Osteocyte (in vitro differentiated cells): Measurements from ENCODE around the gene POU3F3. TPM values are rescaled to one million over a fixed set of nuclear protein-coding genes. Genes with fewer than 3 reads are reported as not detected.

ENCODE experiments used
- DNase-seq: peaks from one replicate; pipeline ENCODE4 v3.0.0; 2021; ENCODE audit warnings: mixed read lengths; ENCODE audit not compliant: unreplicated experiment; ENCODE audit errors: extremely low spot score
- H3K27ac Mint-ChIP-seq: one replicate; pipeline ENCODE4 v1.8.0; 2021; ENCODE audit warnings: mild to moderate bottlenecking, mixed read lengths; ENCODE audit not compliant: unreplicated experiment
- H3K27me3 Mint-ChIP-seq: one replicate; pipeline ENCODE4 v1.8.0; 2021; ENCODE audit warnings: mixed read lengths; ENCODE audit not compliant: unreplicated experiment
- H3K36me3 Mint-ChIP-seq: one replicate; pipeline ENCODE4 v1.8.0; 2021; ENCODE audit warnings: mixed read lengths; ENCODE audit not compliant: unreplicated experiment
- H3K4me1 Mint-ChIP-seq: one replicate; pipeline ENCODE4 v1.8.0; 2021; ENCODE audit warnings: mixed read lengths; ENCODE audit not compliant: unreplicated experiment
- H3K4me3 Mint-ChIP-seq: one replicate; pipeline ENCODE4 v1.8.0; 2021; ENCODE audit warnings: mild to moderate bottlenecking, moderate library complexity, mixed read lengths; ENCODE audit not compliant: unreplicated experiment
- H3K9me3 Mint-ChIP-seq: one replicate; pipeline ENCODE4 v1.8.0; 2021; ENCODE audit warnings: mixed read lengths; ENCODE audit not compliant: unreplicated experiment
- CTCF ChIP-seq: fragments of 200-600 bp; sonication (generic); IDR thresholded peaks from 2 replicates; pipeline ENCODE4 v1.5.0; 2021; ENCODE audit warnings: antibody characterized with exemption, mild to moderate bottlenecking, moderate library complexity
- total RNA-seq: library from RNA; stranded (reverse); gene quantifications from 2 replicates; pipeline ENCODE4 v1.2.1, GENCODE V29; 2021

POU3F3 gene
- total RNA-seq, 1 donor from 2014 or later, result 35.5 TPM

GRCh38 chr2:104844807-104845551 lies 8.9 kb upstream of the POU3F3 start:
- Mint-ChIP-seq H3K4me3 (peak overlapping the region; percentile 80), H3K36me3 (no peaks in the 10 kb centered on the region), H3K27me3 (peaks cover 20% of the 10 kb centered on the region), H3K9me3 (no peaks in the 10 kb centered on the region), H3K27ac (peak overlapping the region; percentile 91), H3K4me1 (peaks cover 69% of the 10 kb centered on the region)
- no peak for TF ChIP-seq CTCF
- DNase-seq, result no peak

- H3K4me3 Mint-ChIP-seq, result peak overlapping the region; percentile 80
- peaks cover 24% of the 10 kb centered on the region for H3K27me3 Mint-ChIP-seq
- no peak for TF ChIP-seq CTCF
Measured at GRCh38 chr2:104845552-104845931, 8.4 kb upstream of the POU3F3 start.

GRCh38 chr2:104845946-104846785 lies 7.7 kb upstream of the POU3F3 start:
- Mint-ChIP-seq H3K4me3 (peak overlapping the region; percentile 80), H3K4me1 (peaks cover 81% of the 10 kb centered on the region), H3K9me3 (no peaks in the 10 kb centered on the region), H3K36me3 (no peaks in the 10 kb centered on the region), H3K27me3 (peaks cover 28% of the 10 kb centered on the region), H3K27ac (peak overlapping the region; percentile 97)
- no peak for TF ChIP-seq CTCF
- no peak for DNase-seq

More at GRCh38 chr2:104845552-104845931, 8.4 kb upstream of the POU3F3 start:
- peaks cover 75% of the 10 kb centered on the region for H3K4me1 Mint-ChIP-seq
- H3K36me3 Mint-ChIP-seq, result no peaks in the 10 kb centered on the region
- H3K9me3 Mint-ChIP-seq, result no peaks in the 10 kb centered on the region
- DNase-seq, result no peak
- H3K27ac Mint-ChIP-seq, result peak overlapping the region; percentile 91

GRCh38 chr2:104846786-104847585 lies 6.9 kb upstream of the POU3F3 start:
- DNase-seq, result no peak
- H3K4me3 Mint-ChIP-seq, result peak overlapping the region; percentile 14

More at GRCh38 chr2:104846786-104847585, 6.9 kb upstream of the POU3F3 start:
- Mint-ChIP-seq H3K9me3 (no peaks in the 10 kb centered on the region), H3K4me1 (peaks cover 76% of the 10 kb centered on the region), H3K27ac (peak overlapping the region; percentile 97), H3K27me3 (peaks cover 34% of the 10 kb centered on the region), H3K36me3 (no peaks in the 10 kb centered on the region)
- no peak for TF ChIP-seq CTCF
